Mucosa of rectum (tissue), 2 donors: Measurements from ENCODE around the gene MTF1.

Experiments
- H3K27ac ChIP-seq, 2 donors: one replicate each; pipeline ENCODE4 v1.7.0; 2013; ENCODE audit warnings: inconsistent platforms in 2 of 2, low read depth in 2 of 2, low read length in 2 of 2
- H3K27me3 ChIP-seq, 2 donors: one replicate each; pipeline ENCODE4 v1.7.0; 2013; ENCODE audit warnings: low read length in 2 of 2; ENCODE audit not compliant: control insufficient read depth in 2 of 2, insufficient read depth in 2 of 2
- H3K36me3 ChIP-seq, 2 donors: one replicate each; pipeline ENCODE4 v1.7.0; 2013; ENCODE audit warnings: low read length in 2 of 2; ENCODE audit not compliant: control insufficient read depth in 2 of 2, insufficient read depth in 2 of 2
- H3K4me1 ChIP-seq, 2 donors: one replicate each; pipeline ENCODE4 v1.7.0; 2013; ENCODE audit warnings: low read length in 2 of 2, mild to moderate bottlenecking in 1 of 2; ENCODE audit not compliant: control insufficient read depth in 2 of 2, insufficient read depth in 2 of 2
- H3K4me3 ChIP-seq, 2 donors: one replicate each; pipeline ENCODE4 v1.7.0; 2013; ENCODE audit warnings: low read length in 2 of 2
- H3K9ac ChIP-seq, 2 donors: one replicate each; pipeline ENCODE4 v1.7.0; 2013; ENCODE audit warnings: low read length in 2 of 2, low read depth in 1 of 2, mild to moderate bottlenecking in 1 of 2
- H3K9me3 ChIP-seq, 2 donors: one replicate each; pipeline ENCODE4 v1.7.0; 2013; ENCODE audit warnings: low read length in 2 of 2; ENCODE audit not compliant: control insufficient read depth in 2 of 2
- donor health status: healthy.
- donor health status: Normal muscosa, but diverticular disease.

The MTF1 gene

GRCh38 chr1:37893673-37894072 is 34.3 kb upstream of the MTF1 start:
- H3K9me3 ChIP-seq = no peaks in the 10 kb centered on the region
- peaks cover 10 to 11% of the 10 kb centered on the region in 2 donors for H3K36me3 ChIP-seq
- no peaks in the 10 kb centered on the region for H3K27me3 ChIP-seq
- no peak overlapping the region for H3K4me3 ChIP-seq
- H3K9ac ChIP-seq = no peak overlapping the region
- H3K4me1 ChIP-seq = no peaks in the 10 kb centered on the region
- no peak overlapping the region for H3K27ac ChIP-seq

GRCh38 chr1:37892151-37893047 is 33.0 kb upstream of the MTF1 start:
- Histone ChIP-seq H3K9me3 (no peaks in the 10 kb centered on the region), H3K9ac (no peak overlapping the region), H3K4me3 (no peak overlapping the region), H3K27ac (no peak overlapping the region), H3K36me3 (peaks cover 18 to 24% of the 10 kb centered on the region in 2 donors), H3K27me3 (no peaks in the 10 kb centered on the region), H3K4me1 (no peaks in the 10 kb centered on the region)

GRCh38 chr1:37890378-37891014 is 31.1 kb upstream of the MTF1 start:
- no peak overlapping the region for H3K4me3 ChIP-seq
- no peaks in the 10 kb centered on the region for H3K27me3 ChIP-seq
- peaks cover 31 to 39% of the 10 kb centered on the region in 2 donors for H3K36me3 ChIP-seq
- H3K9ac ChIP-seq = no peak overlapping the region
- no peaks in the 10 kb centered on the region for H3K9me3 ChIP-seq
- no peak overlapping the region for H3K27ac ChIP-seq
- H3K4me1 ChIP-seq = no peaks in the 10 kb centered on the region

- Histone ChIP-seq H3K9ac (no peak overlapping the region), H3K4me1 (no peaks in the 10 kb centered on the region), H3K9me3 (no peaks in the 10 kb centered on the region), H3K4me3 (no peak overlapping the region), H3K27ac (no peak overlapping the region), H3K27me3 (no peaks in the 10 kb centered on the region), H3K36me3 (peaks cover 40 to 52% of the 10 kb centered on the region in 2 donors)
Measured at GRCh38 chr1:37888022-37888700, 28.8 kb upstream of the MTF1 start.

GRCh38 chr1:37884145-37884544 is 24.8 kb upstream of the MTF1 start:
- H3K4me3 ChIP-seq = no peak overlapping the region
- H3K27ac ChIP-seq = no peak overlapping the region
- peaks cover 56 to 73% of the 10 kb centered on the region in 2 donors for H3K36me3 ChIP-seq
- H3K9me3 ChIP-seq = no peaks in the 10 kb centered on the region
- H3K9ac ChIP-seq = no peak overlapping the region
- no peaks in the 10 kb centered on the region for H3K4me1 ChIP-seq
- H3K27me3 ChIP-seq = no peaks in the 10 kb centered on the region

- Histone ChIP-seq H3K36me3 (peaks cover 52 to 68% of the 10 kb centered on the region in 2 donors), H3K9ac (no peak overlapping the region), H3K4me1 (no peaks in the 10 kb centered on the region), H3K27ac (no peak overlapping the region), H3K27me3 (no peaks in the 10 kb centered on the region), H3K4me3 (no peak overlapping the region), H3K9me3 (no peaks in the 10 kb centered on the region)
Measured at GRCh38 chr1:37883671-37884070, 24.3 kb upstream of the MTF1 start.

GRCh38 chr1:37879865-37880264 is 20.5 kb upstream of the MTF1 start:
- H3K27ac ChIP-seq = no peak overlapping the region

GRCh38 chr1:37878071-37878470 is 18.7 kb upstream of the MTF1 start:
- Histone ChIP-seq H3K9me3 (no peaks in the 10 kb centered on the region), H3K27ac (no peak overlapping the region), H3K4me3 (no peak overlapping the region), H3K9ac (no peak overlapping the region), H3K36me3 (peaks cover 40 to 67% of the 10 kb centered on the region in 2 donors), H3K4me1 (no peaks in the 10 kb centered on the region), H3K27me3 (no peaks in the 10 kb centered on the region)

More at GRCh38 chr1:37879865-37880264, 20.5 kb upstream of the MTF1 start:
- Histone ChIP-seq H3K9ac (no peak overlapping the region), H3K4me1 (no peaks in the 10 kb centered on the region), H3K27me3 (no peaks in the 10 kb centered on the region), H3K9me3 (no peaks in the 10 kb centered on the region), H3K36me3 (peaks cover 42 to 61% of the 10 kb centered on the region in 2 donors), H3K4me3 (no peak overlapping the region)

- no peaks in the 10 kb centered on the region for H3K9me3 ChIP-seq
- H3K36me3 ChIP-seq = peaks cover 34 to 58% of the 10 kb centered on the region in 2 donors
- no peak overlapping the region for H3K4me3 ChIP-seq
- H3K27me3 ChIP-seq = no peaks in the 10 kb centered on the region
- H3K9ac ChIP-seq = no peak overlapping the region
- H3K4me1 ChIP-seq = no peaks in the 10 kb centered on the region
- no peak overlapping the region for H3K27ac ChIP-seq
Measured at GRCh38 chr1:37875833-37876232, 16.4 kb upstream of the MTF1 start.

- Histone ChIP-seq H3K36me3 (peaks cover 38 to 59% of the 10 kb centered on the region in 2 donors), H3K27ac (no peak overlapping the region), H3K4me1 (no peaks in the 10 kb centered on the region), H3K9ac (no peak overlapping the region), H3K27me3 (no peaks in the 10 kb centered on the region), H3K9me3 (no peaks in the 10 kb centered on the region), H3K4me3 (no peak overlapping the region)
Measured at GRCh38 chr1:37872692-37873091, 13.3 kb upstream of the MTF1 start.
